ENCODE data around the gene RNF39. TPM values are rescaled to one million over a fixed set of nuclear protein-coding genes. Genes with fewer than 3 reads are reported as not detected.
"Not testable (repeated sequence)": the region's sequence is repeated elsewhere in the genome, so short reads cannot be mapped to it uniquely, and the experiment has no call there.

Gene RNF39
- total RNA-seq, 1 donor from 2014 or later, result not detected

- no peak overlapping the region for H3K4me3 ChIP-seq (ENCODE audit: low read depth, low read length)
- no peak for TF ChIP-seq CTCF (conservative IDR thresholded peaks at IDR 0.05; ENCODE audit: low read depth, low read length)
- no peak for DNase-seq (ENCODE audit: low read depth)
These were observed 46.0 kb downstream of the RNF39 start for GRCh38 chr6:30029588-30029987.

DNA sequence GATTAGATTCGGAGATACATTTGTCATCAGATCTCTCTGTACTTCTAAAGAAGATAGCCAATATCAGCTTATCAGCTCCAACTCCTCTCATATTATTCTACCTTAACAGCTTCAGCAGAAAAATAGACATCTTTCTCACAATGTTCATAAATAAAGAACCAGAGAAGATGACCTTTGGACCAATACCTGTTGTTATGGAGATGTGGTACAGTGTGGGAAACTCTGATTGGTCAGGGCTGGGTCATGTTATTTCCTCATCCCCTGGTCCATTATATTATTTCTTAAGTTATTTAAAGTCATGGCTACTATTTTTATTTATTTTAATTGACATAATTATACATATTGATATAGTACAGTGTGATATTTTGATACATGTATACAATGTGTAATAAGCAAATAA is 50.4 kb downstream of the RNF39 start:
- no peak for TF ChIP-seq CTCF (conservative IDR thresholded peaks at IDR 0.05; ENCODE audit: low read depth, low read length)
- no peak for DNase-seq (ENCODE audit: low read depth)
- H3K4me3 ChIP-seq (ENCODE audit: low read depth, low read length), result no peak overlapping the region

- not testable (repeated sequence) for DNase-seq (ENCODE audit: low read depth); H3K4me3 ChIP-seq (ENCODE audit: low read depth, low read length)
These were observed 52.9 kb downstream of the RNF39 start for GRCh38 chr6:30022712-30023111.

DNA sequence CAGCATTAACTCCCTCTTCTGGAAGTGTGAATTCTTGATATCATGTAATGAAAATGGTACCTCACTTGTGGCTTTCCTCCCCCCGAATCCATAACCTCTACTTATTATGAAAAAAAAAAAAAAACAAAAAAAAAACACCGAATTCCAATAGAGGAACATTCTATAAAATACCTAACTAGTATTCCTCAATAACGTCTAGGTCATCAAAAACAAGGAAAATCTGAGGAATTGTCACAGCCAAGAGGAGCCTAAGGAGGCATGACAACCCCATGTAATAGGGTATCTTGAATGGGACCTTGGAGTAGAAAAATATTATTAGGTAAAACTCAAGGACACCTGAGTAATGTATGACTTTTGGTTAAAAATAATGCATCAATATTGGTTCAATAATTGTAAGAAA is 53.4 kb downstream of the RNF39 start:
- H3K4me3 ChIP-seq (ENCODE audit: low read depth, low read length), result no peak overlapping the region
- DNase-seq (ENCODE audit: low read depth), result no peak

DNA sequence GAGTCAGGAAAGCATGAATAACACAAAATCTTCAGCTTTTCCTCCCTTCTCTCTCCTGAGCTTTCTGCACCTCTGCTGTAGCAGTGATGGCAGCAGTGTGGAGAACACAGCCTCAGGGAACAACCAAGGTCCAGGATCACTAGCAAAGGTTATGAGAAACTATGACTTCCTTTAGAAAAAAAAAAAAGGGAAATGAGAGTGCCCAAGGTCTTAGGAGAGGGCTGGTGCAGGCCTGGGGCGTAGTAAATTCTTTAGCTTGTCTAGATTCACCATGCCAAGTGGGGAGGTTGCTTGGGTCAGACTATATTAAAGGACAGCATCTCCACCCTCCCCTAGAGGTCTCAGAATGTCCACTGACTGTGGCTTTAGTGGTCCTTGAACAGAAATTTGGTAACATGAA is 54.9 kb downstream of the RNF39 start:
- no peak for TF ChIP-seq CTCF (conservative IDR thresholded peaks at IDR 0.05; ENCODE audit: low read depth, low read length)
- DNase-seq (ENCODE audit: low read depth), result no peak
- H3K4me3 ChIP-seq (ENCODE audit: low read depth, low read length), result no peak overlapping the region

More for the DNA sequence above, 53.4 kb downstream of the RNF39 start:
- TF ChIP-seq CTCF (conservative IDR thresholded peaks at IDR 0.05; ENCODE audit: low read depth, low read length), result no peak

Other genes with a start within 250 kb of the RNF39 start
- 0.46 and 0.94 TPM in 2 replicates for gene HLA-G, start 247.9 kb downstream of the RNF39 start, total RNA-seq
- gene HLA-A, start 133.2 kb downstream of the RNF39 start, total RNA-seq, result 132 and 479 TPM in 2 replicates
- gene POLR1H, start 14.5 kb downstream of the RNF39 start, total RNA-seq, result 30.3 and 31.7 TPM in 2 replicates
- gene PPP1R11, start 8.6 kb downstream of the RNF39 start, total RNA-seq, result 45.4 and 54.5 TPM in 2 replicates
- gene TRIM31, start 37.3 kb upstream of the RNF39 start, total RNA-seq, result not detected in 2 replicates
- gene TRIM40, start 60.4 kb upstream of the RNF39 start, total RNA-seq, result not detected in 2 replicates
- gene TRIM10, start 85.4 kb upstream of the RNF39 start, total RNA-seq, result not detected in 2 replicates
- not detected in 2 replicates for gene TRIM15, start 87.8 kb upstream of the RNF39 start, total RNA-seq
- 14.7 and 35.1 TPM in 2 replicates for gene TRIM26, start 137.6 kb upstream of the RNF39 start, total RNA-seq